ENCODE data around the gene IGFBP5.

The IGFBP5 gene

GRCh38 chr2:216652566-216652965, 42.8 kb downstream of the IGFBP5 start:
- Histone ChIP-seq H3K27me3 (no peaks in the 10 kb centered on the region), H3K36me3 (peaks cover 0 to 4% (median 0%) of the 10 kb centered on the region in 3 donors), H3K9me3 (no peaks in the 10 kb centered on the region), H3K27ac (peak overlapping the region; percentile 25 to 54), H3K4me3 (no peak overlapping the region), H3K4me1 (peaks cover 0 to 90% (median 52%) of the 10 kb centered on the region in 4 donors)
- TF ChIP-seq CTCF (IDR thresholded peaks at IDR 0.05) = no peak
- DNase-seq = no peak
- intact Hi-C loops (cut with DNase I; ENCODE audit: low total_unique reads) = no loop called here

- Histone ChIP-seq H3K36me3 (no peaks in the 10 kb centered on the region), H3K9me3 (no peaks in the 10 kb centered on the region), H3K27me3 (no peaks in the 10 kb centered on the region), H3K4me3 (no peak overlapping the region), H3K27ac (peak overlapping the region in 1 of 2 donors; percentile 54), H3K4me1 (peaks cover 0 to 92% (median 50%) of the 10 kb centered on the region in 4 donors)
- no peak for DNase-seq
- intact Hi-C loops (cut with DNase I; ENCODE audit: low total_unique reads) = no loop called here
- TF ChIP-seq CTCF (IDR thresholded peaks at IDR 0.05) = no peak
These were observed 43.9 kb downstream of the IGFBP5 start for GRCh38 chr2:216651351-216651881.

- intact Hi-C loops (cut with DNase I; ENCODE audit: low total_unique reads) = no loop called here
- no peak for DNase-seq
- TF ChIP-seq CTCF (IDR thresholded peaks at IDR 0.05) = no peak
These were observed 44.6 kb downstream of the IGFBP5 start for GRCh38 chr2:216650626-216651257.

GRCh38 chr2:216649574-216649973, 45.8 kb downstream of the IGFBP5 start:
- Histone ChIP-seq H3K36me3 (no peaks in the 10 kb centered on the region), H3K27ac (peak overlapping the region; percentile 47 to 64), H3K4me1 (peaks cover 0 to 99% (median 53%) of the 10 kb centered on the region in 4 donors), H3K4me3 (no peak overlapping the region), H3K9me3 (no peaks in the 10 kb centered on the region), H3K27me3 (no peaks in the 10 kb centered on the region)
- intact Hi-C loops (cut with DNase I; ENCODE audit: low total_unique reads) = no loop called here
- no peak for DNase-seq
- TF ChIP-seq CTCF (IDR thresholded peaks at IDR 0.05) = no peak

More at GRCh38 chr2:216650626-216651257, 44.6 kb downstream of the IGFBP5 start:
- H3K27me3 ChIP-seq = no peaks in the 10 kb centered on the region
- H3K9me3 ChIP-seq = no peaks in the 10 kb centered on the region
- H3K27ac ChIP-seq = peak overlapping the region in 1 of 2 donors; percentile 64
- no peak overlapping the region for H3K4me3 ChIP-seq
- H3K4me1 ChIP-seq = peaks cover 0 to 98% (median 47%) of the 10 kb centered on the region in 4 donors
- H3K36me3 ChIP-seq = no peaks in the 10 kb centered on the region

- DNase-seq = no peak
- no peaks in the 10 kb centered on the region for H3K9me3 ChIP-seq
- intact Hi-C loops (cut with DNase I; ENCODE audit: low total_unique reads) = no loop called here
- peak overlapping the region; percentile 56 to 64 for H3K27ac ChIP-seq
- no peaks in the 10 kb centered on the region for H3K36me3 ChIP-seq
- no peaks in the 10 kb centered on the region for H3K27me3 ChIP-seq
- peaks cover 0 to 99% (median 51%) of the 10 kb centered on the region in 4 donors for H3K4me1 ChIP-seq
- no peak overlapping the region for H3K4me3 ChIP-seq
- TF ChIP-seq CTCF (IDR thresholded peaks at IDR 0.05) = no peak
These were observed 47.2 kb downstream of the IGFBP5 start for GRCh38 chr2:216648105-216648504.

All from tibial artery (tissue), 4 donors.